Lung (tissue), 12 donors: ENCODE data around the gene BANK1. TPM values are rescaled to one million over a fixed set of nuclear protein-coding genes. Genes with fewer than 3 reads are reported as not detected.
A peak's percentile ranks its signal among the peaks of the same experiment; 100 is the strongest.

Experiments used
- ATAC-seq: fragments of 200-7000 bp; cut with Tn5 transposase; one replicate; pipeline ENCODE4 v1.9.1; 2020; ENCODE audit warnings: moderate number of reproducible peaks; ENCODE audit not compliant: insufficient read depth, low FRiP score
- DNase-seq, 3 donors: peaks; one replicate each; pipeline ENCODE4 v3.0.0-alpha.2; 2013 to 2017
- H3K27ac ChIP-seq, 2 donors: one replicate each; pipeline ENCODE4 v1.5.1; 2013; ENCODE audit warnings: mild to moderate bottlenecking in 2 of 2, moderate library complexity in 2 of 2, control low read depth in 1 of 2, inconsistent platforms in 1 of 2, low read depth in 1 of 2, low read length in 1 of 2
- H3K27me3 ChIP-seq, 3 donors: one replicate each; pipeline ENCODE4 v1.5.1; 2013; ENCODE audit warnings: low read length in 2 of 3; ENCODE audit not compliant: control insufficient read depth in 3 of 3, insufficient read depth in 3 of 3
- H3K36me3 ChIP-seq, 4 donors: one replicate each; pipeline ENCODE4 v1.5.1; 2013; ENCODE audit warnings: low read length in 4 of 4, mild to moderate bottlenecking in 1 of 4, moderate library complexity in 1 of 4; ENCODE audit not compliant: control insufficient read depth in 4 of 4, insufficient read depth in 4 of 4
- H3K4me1 ChIP-seq, 5 donors: one replicate each; pipeline ENCODE4 v1.5.1; 2013; ENCODE audit warnings: low read length in 5 of 5, mild to moderate bottlenecking in 2 of 5, moderate library complexity in 1 of 5; ENCODE audit not compliant: control insufficient read depth in 5 of 5, insufficient read depth in 5 of 5
- H3K4me3 ChIP-seq: one replicate; pipeline ENCODE4 v1.5.1; 2013; ENCODE audit warnings: mild to moderate bottlenecking, control low read depth, moderate library complexity
- H3K9ac ChIP-seq, 2 donors: one replicate each; pipeline ENCODE4 v1.5.1; 2013; ENCODE audit warnings: low read length in 2 of 2, control low read depth in 1 of 2; ENCODE audit not compliant: insufficient read depth in 1 of 2
- H3K9me3 ChIP-seq, 4 donors: one replicate each; pipeline ENCODE4 v1.5.1; 2013; ENCODE audit warnings: low read length in 3 of 4, mild to moderate bottlenecking in 1 of 4, moderate library complexity in 1 of 4; ENCODE audit not compliant: control insufficient read depth in 4 of 4, insufficient read depth in 3 of 4
- CTCF ChIP-seq: IDR thresholded peaks from 2 replicates; pipeline ENCODE4 v1.5.1; 2012; ENCODE audit warnings: mild to moderate bottlenecking; ENCODE audit errors: control extremely low read depth, extremely low read depth
- WGBS, 2 donors: extraction: QIAGEN DNeasy Blood & Tissue Kit; methylation state at CpG; one replicate each; pipeline ENCODE4 v1.1.7; 2013; 5-methylcytosine and 5-hydroxymethylcytosine counted together
- polyA plus RNA-seq, 2 donors: library from polyadenylated mRNA; stranded (reverse); fragments of 200-250 nt; gene quantifications; one replicate each; pipeline ENCODE4 v1.2.1, GENCODE V29; 2013
- total RNA-seq, 2 donors: library from RNA; depleted of rRNA in 1 of 2; stranded (reverse); fragments of >200 nt in 1 of 2; gene quantifications; one replicate each; pipeline ENCODE4 v1.2.1, GENCODE V29; 2014 to 2021
- donor health status: control.
- donor health status: control.
- donor health status: Bipolar disorder and iron deficiency.
- donor health status: healthy.
- donor health status: DM: yes; HTN: yes; CAD: no.

Gene BANK1
- total and polyA plus RNA-seq, 4 donors: 7.0 to 20.5 (median 8.9) TPM

- ATAC-seq (no peak), DNase-seq (no peak)
- H3K27me3 ChIP-seq: no peaks in the 10 kb centered on the region
- 79 to 90% methylated on average over 4 of the region's 4 CpGs for WGBS, 2 donors
- H3K4me1 ChIP-seq: no peaks in the 10 kb centered on the region
- no peaks in the 10 kb centered on the region for H3K36me3 ChIP-seq
- H3K4me3 ChIP-seq: no peak overlapping the region
- H3K27ac ChIP-seq: no peak overlapping the region
- H3K9ac ChIP-seq: no peak overlapping the region
- TF ChIP-seq CTCF: no peak
- peaks cover 0 to 2% (median 0%) of the 10 kb centered on the region in 4 donors for H3K9me3 ChIP-seq
Measured at GRCh38 chr4:101960431-101960830, 169.9 kb downstream of the BANK1 start.

- Histone ChIP-seq H3K9ac (no peak overlapping the region), H3K4me3 (no peak overlapping the region), H3K4me1 (no peaks in the 10 kb centered on the region), H3K36me3 (no peaks in the 10 kb centered on the region), H3K9me3 (peaks cover 0 to 2% (median 0%) of the 10 kb centered on the region in 4 donors), H3K27me3 (no peaks in the 10 kb centered on the region), H3K27ac (no peak overlapping the region)
- no peak for DNase-seq
- peak; percentile 62 for ATAC-seq
- TF ChIP-seq CTCF: no peak
- WGBS, 2 donors: 62 to 81% methylated on average over 1 of the region's 1 CpG
Measured at GRCh38 chr4:101961144-101961543, 170.6 kb downstream of the BANK1 start.

GRCh38 chr4:101967697-101968346 is 177.3 kb downstream of the BANK1 start:
- Histone ChIP-seq H3K27ac (no peak overlapping the region), H3K4me1 (peaks cover 0 to 4% (median 0%) of the 10 kb centered on the region in 5 donors), H3K9ac (no peak overlapping the region), H3K36me3 (no peaks in the 10 kb centered on the region), H3K27me3 (no peaks in the 10 kb centered on the region), H3K4me3 (no peak overlapping the region), H3K9me3 (no peaks in the 10 kb centered on the region)
- no peak for TF ChIP-seq CTCF
- 94 to 95% methylated on average over 2 of the region's 2 CpGs for WGBS, 2 donors
- DNase-seq: no peak
- no peak for ATAC-seq

GRCh38 chr4:101968364-101968763 is 177.8 kb downstream of the BANK1 start:
- no peak for TF ChIP-seq CTCF
- Histone ChIP-seq H3K27ac (no peak overlapping the region), H3K4me3 (no peak overlapping the region), H3K4me1 (peaks cover 0 to 4% (median 0%) of the 10 kb centered on the region in 5 donors), H3K27me3 (no peaks in the 10 kb centered on the region), H3K9ac (no peak overlapping the region), H3K36me3 (no peaks in the 10 kb centered on the region), H3K9me3 (no peaks in the 10 kb centered on the region)
- DNase-seq: no peak
- ATAC-seq: no peak
- 84% methylated on average over 2 of the region's 2 CpGs for WGBS, 2 donors
